Lung (tissue), 13 donors: ENCODE measurements around the gene CCR9. TPM values are rescaled to one million over a fixed set of nuclear protein-coding genes. Genes with fewer than 3 reads are reported as not detected.

Source experiments
- ATAC-seq: fragments of 200-7000 bp; cut with Tn5 transposase; one replicate; pipeline ENCODE4 v1.9.1; 2020; ENCODE audit warnings: moderate number of reproducible peaks; ENCODE audit not compliant: insufficient read depth, low FRiP score
- DNase-seq, 3 donors: peaks; one replicate each; pipeline ENCODE4 v3.0.0-alpha.2; 2013 to 2017
- H3K27ac ChIP-seq, 2 donors: one replicate each; pipeline ENCODE4 v1.5.1; 2013; ENCODE audit warnings: mild to moderate bottlenecking in 2 of 2, moderate library complexity in 2 of 2, control low read depth in 1 of 2, inconsistent platforms in 1 of 2, low read depth in 1 of 2, low read length in 1 of 2
- H3K27me3 ChIP-seq, 3 donors: one replicate each; pipeline ENCODE4 v1.5.1; 2013; ENCODE audit warnings: low read length in 2 of 3; ENCODE audit not compliant: control insufficient read depth in 3 of 3, insufficient read depth in 3 of 3
- H3K36me3 ChIP-seq, 4 donors: one replicate each; pipeline ENCODE4 v1.5.1; 2013; ENCODE audit warnings: low read length in 4 of 4, mild to moderate bottlenecking in 1 of 4, moderate library complexity in 1 of 4; ENCODE audit not compliant: control insufficient read depth in 4 of 4, insufficient read depth in 4 of 4
- H3K4me1 ChIP-seq, 5 donors: one replicate each; pipeline ENCODE4 v1.5.1; 2013; ENCODE audit warnings: low read length in 5 of 5, mild to moderate bottlenecking in 2 of 5, moderate library complexity in 1 of 5; ENCODE audit not compliant: control insufficient read depth in 5 of 5, insufficient read depth in 5 of 5
- H3K4me3 ChIP-seq: one replicate; pipeline ENCODE4 v1.5.1; 2013; ENCODE audit warnings: mild to moderate bottlenecking, control low read depth, moderate library complexity
- H3K9ac ChIP-seq, 2 donors: one replicate each; pipeline ENCODE4 v1.5.1; 2013; ENCODE audit warnings: low read length in 2 of 2, control low read depth in 1 of 2; ENCODE audit not compliant: insufficient read depth in 1 of 2
- H3K9me3 ChIP-seq, 4 donors: one replicate each; pipeline ENCODE4 v1.5.1; 2013; ENCODE audit warnings: low read length in 3 of 4, mild to moderate bottlenecking in 1 of 4, moderate library complexity in 1 of 4; ENCODE audit not compliant: control insufficient read depth in 4 of 4, insufficient read depth in 3 of 4
- CTCF ChIP-seq: IDR thresholded peaks from 2 replicates; pipeline ENCODE4 v1.5.1; 2012; ENCODE audit warnings: mild to moderate bottlenecking; ENCODE audit errors: control extremely low read depth, extremely low read depth
- WGBS, 2 donors: extraction: QIAGEN DNeasy Blood & Tissue Kit; methylation state at CpG; one replicate each; pipeline ENCODE4 v1.1.7; 2013; 5-methylcytosine and 5-hydroxymethylcytosine counted together
- polyA plus RNA-seq, 2 donors: library from polyadenylated mRNA; stranded (reverse); fragments of 200-250 nt; gene quantifications; one replicate each; pipeline ENCODE4 v1.2.1, GENCODE V29; 2013
- small RNA-seq: library from RNA; depleted of rRNA; stranded (forward); fragments of <200 nt; gene quantifications from one replicate; pipeline ENCODE3, GENCODE V24; 2014; ENCODE audit warnings: low replicate concordance
- total RNA-seq, 2 donors: library from RNA; depleted of rRNA in 1 of 2; stranded (reverse); fragments of >200 nt in 1 of 2; gene quantifications; one replicate each; pipeline ENCODE4 v1.2.1, GENCODE V29; 2014 to 2021
- donor health status: control.
- donor health status: control.
- donor health status: Bipolar disorder and iron deficiency.
- donor health status: healthy.
- donor health status: DM: yes; HTN: yes; CAD: no.

The CCR9 gene
- total and polyA plus RNA-seq, 4 donors, result 0.09 to 0.46 TPM; not detected in 2

- Histone ChIP-seq H3K27ac (no peak overlapping the region), H3K9me3 (no peaks in the 10 kb centered on the region), H3K4me3 (no peak overlapping the region), H3K4me1 (peaks cover 0 to 14% (median 0%) of the 10 kb centered on the region in 5 donors), H3K9ac (no peak overlapping the region), H3K27me3 (no peaks in the 10 kb centered on the region), H3K36me3 (peaks cover 31 to 67% (median 43%) of the 10 kb centered on the region in 4 donors)
- ATAC-seq (peak; percentile 39), DNase-seq (no peak)
- no peak for TF ChIP-seq CTCF
- 93 to 96% methylated on average over 6 of the region's 6 CpGs for WGBS, 2 donors
Observed at GRCh38 chr3:45950686-45951600, 64.6 kb downstream of the CCR9 start.

DNA sequence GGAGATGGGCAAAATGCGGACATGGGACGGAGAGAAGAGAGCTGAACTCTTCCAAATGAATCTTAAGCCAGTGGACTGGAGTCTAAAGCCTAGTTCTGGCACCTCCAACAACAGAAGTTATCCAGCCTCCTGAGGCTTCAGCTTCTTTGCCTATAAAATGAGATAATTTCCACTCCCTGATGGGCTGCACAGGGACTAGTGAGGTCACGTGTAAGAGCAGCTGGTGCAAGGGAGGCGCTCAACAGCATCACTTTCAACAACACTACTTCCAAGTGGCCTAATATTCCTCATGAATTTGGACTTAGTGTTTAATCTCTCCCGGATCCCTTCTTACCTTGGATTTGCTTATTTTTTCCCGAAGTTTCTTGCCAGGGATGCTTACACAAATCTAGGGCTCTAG, 65.6 kb downstream of the CCR9 start:
- H3K4me1 ChIP-seq, result peaks cover 0 to 14% (median 0%) of the 10 kb centered on the region in 5 donors
- DNase-seq (no peak), ATAC-seq (no peak)
- TF ChIP-seq CTCF, result no peak
- 91 to 96% methylated on average over 6 of the region's 6 CpGs for WGBS, 2 donors
- H3K27me3 ChIP-seq, result no peaks in the 10 kb centered on the region
- no peaks in the 10 kb centered on the region for H3K9me3 ChIP-seq
- H3K9ac ChIP-seq, result no peak overlapping the region
- no peak overlapping the region for H3K27ac ChIP-seq
- no peak overlapping the region for H3K4me3 ChIP-seq
- H3K36me3 ChIP-seq, result peaks cover 29 to 64% (median 40%) of the 10 kb centered on the region in 4 donors

DNA sequence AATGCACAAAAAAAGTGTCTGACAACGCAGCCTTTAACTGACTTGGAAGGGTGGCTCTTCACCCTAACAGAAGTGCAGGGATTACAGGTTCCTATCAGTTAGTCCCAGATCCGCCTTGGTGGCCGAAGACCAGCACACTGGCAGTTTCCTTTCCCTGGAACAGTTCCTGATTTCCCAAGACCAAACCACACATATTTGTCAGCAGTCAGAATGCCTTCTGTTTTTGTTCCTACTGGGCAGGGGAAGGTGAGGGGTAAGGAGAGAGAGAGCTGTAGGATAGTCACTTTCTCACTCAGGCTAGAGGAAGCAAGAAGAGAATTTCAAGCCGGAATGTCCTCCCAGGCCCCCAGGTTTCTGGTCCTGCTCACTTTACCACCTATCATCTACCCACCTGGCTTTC, 66.1 kb downstream of the CCR9 start:
- ATAC-seq (no peak), DNase-seq (no peak)
- no peak overlapping the region for H3K9ac ChIP-seq
- H3K4me1 ChIP-seq, result peaks cover 0 to 16% (median 0%) of the 10 kb centered on the region in 5 donors
- H3K9me3 ChIP-seq, result no peaks in the 10 kb centered on the region
- no peak overlapping the region for H3K27ac ChIP-seq
- no peak for TF ChIP-seq CTCF
- 75 to 81% methylated on average over 4 of the region's 4 CpGs for WGBS, 2 donors
- H3K36me3 ChIP-seq, result peaks cover 25 to 61% (median 37%) of the 10 kb centered on the region in 4 donors
- H3K4me3 ChIP-seq, result no peak overlapping the region
- no peaks in the 10 kb centered on the region for H3K27me3 ChIP-seq

Small RNA genes lying within 50 kb of the gene (small RNA-seq; reads per million reads assigned to genes)
- gene RF00019, result not detected

Other genes starting within 250 kb of the CCR9 start
- 100 to 1,000 TPM in 1 of 2 donors, 10 to 100 TPM in 1; 53.3 to 117 TPM for gene SACM1L, start 197.1 kb upstream of the CCR9 start, total RNA-seq
- gene SACM1L, start 197.1 kb upstream of the CCR9 start, polyA plus RNA-seq, result 10 to 100 TPM; 23.3 to 34.2 TPM
- gene SLC6A20, start 90.0 kb upstream of the CCR9 start, total RNA-seq, result 10 to 100 TPM in 1 of 2 donors, under 1 TPM in 1; 0.28 to 10.2 TPM
- gene SLC6A20, start 90.0 kb upstream of the CCR9 start, polyA plus RNA-seq, result 1 to 10 TPM in 1 of 2 donors, under 1 TPM in 1; 0.88 to 2.7 TPM
- 10 to 100 TPM; 30.9 to 45.1 TPM for gene LZTFL1, start 44.4 kb upstream of the CCR9 start, total RNA-seq
- 10 to 100 TPM in 1 of 2 donors, 1 to 10 TPM in 1; 7.7 to 13.7 TPM for gene LZTFL1, start 44.4 kb upstream of the CCR9 start, polyA plus RNA-seq
- gene CXCR6, start 56.9 kb downstream of the CCR9 start, total RNA-seq, result 1 to 10 TPM; 1.5 to 2.4 TPM
- 1 to 10 TPM; 1.0 to 4.3 TPM for gene CXCR6, start 56.9 kb downstream of the CCR9 start, polyA plus RNA-seq
- gene FYCO1, start 109.3 kb downstream of the CCR9 start, total RNA-seq, result 10 to 100 TPM; 32.7 to 38.7 TPM
- 10 to 100 TPM; 11.3 to 13.7 TPM for gene FYCO1, start 109.3 kb downstream of the CCR9 start, polyA plus RNA-seq
- under 1 TPM; 0.18 to 0.43 TPM for gene XCR1, start 140.9 kb downstream of the CCR9 start, total RNA-seq
- gene XCR1, start 140.9 kb downstream of the CCR9 start, polyA plus RNA-seq, result 1 to 10 TPM in 1 of 2 donors, under 1 TPM in 1; 0.04 to 1.1 TPM